SK-N-MC (cell line): ENCODE results near the gene PCDH17.

Experiments
- EZH2 ChIP-seq: fragments of 200-600 bp; sonication (generic); IDR thresholded peaks from one replicate; pipeline ENCODE4 v1.6.1; 2017; ENCODE audit warnings: antibody characterized with exemption
- FOXP2 ChIP-seq: optimal IDR thresholded peaks from 2 replicates; pipeline ENCODE3; 2011; ENCODE audit warnings: mild to moderate bottlenecking, moderate library complexity; ENCODE audit not compliant: insufficient read depth; ENCODE audit errors: extremely low read length, control extremely low read depth
- POLR2AphosphoS5 ChIP-seq: IDR thresholded peaks from 2 replicates; pipeline ENCODE4 v1.6.1; 2012; ENCODE audit warnings: mild to moderate bottlenecking, low read depth, low read length, borderline replicate concordance

DNA sequence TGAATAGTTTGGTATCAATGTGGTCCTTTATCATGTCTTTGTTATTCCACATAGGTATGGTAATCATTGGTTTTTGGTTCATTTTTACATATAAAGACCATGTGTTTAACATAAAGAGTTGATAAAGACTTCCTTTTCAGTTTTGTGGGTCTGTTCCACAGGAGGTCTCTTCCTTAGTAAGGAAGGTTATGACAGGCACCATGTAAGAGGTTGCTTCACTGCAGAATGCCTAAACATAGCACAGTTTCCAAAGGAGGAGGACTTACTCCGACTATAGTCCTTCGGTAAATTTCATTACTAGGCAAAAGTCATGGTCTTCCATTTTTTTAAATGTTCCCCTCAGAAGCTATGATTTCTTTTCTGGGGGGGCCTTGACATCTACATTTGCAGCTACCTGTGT lies 27.1 kb upstream of the PCDH17 start:
- TF ChIP-seq EZH2 = no peak
- TF ChIP-seq FOXP2 = no peak
- TF ChIP-seq POLR2AphosphoS5 = no peak
